Activated CD4-positive, alpha-beta T cell treated with anti-CD3 and anti-CD28 coated beads for 1 hour (primary cell): ENCODE measurements around the gene RBM47.
"Not testable (repeated sequence)": the region's sequence is repeated elsewhere in the genome, so short reads cannot be mapped to it uniquely, and the experiment has no call there.

Experiments
- DNase-seq: peaks from one replicate; pipeline ENCODE4 v3.0.0-alpha.2; 2020

The RBM47 gene

GRCh38 chr4:40481977-40482376 lies 147.7 kb downstream of the RBM47 start:
- no peak for DNase-seq

- no peak for DNase-seq
Measured at GRCh38 chr4:40480291-40480690, 149.4 kb downstream of the RBM47 start.

- no peak for DNase-seq
Measured at GRCh38 chr4:40479378-40479777, 150.3 kb downstream of the RBM47 start.

- DNase-seq = no peak
Measured at GRCh38 chr4:40475609-40476008, 154.1 kb downstream of the RBM47 start.

GRCh38 chr4:40473578-40474388 lies 155.9 kb downstream of the RBM47 start:
- no peak for DNase-seq

- no peak for DNase-seq
Measured at GRCh38 chr4:40471923-40472322, 157.7 kb downstream of the RBM47 start.

GRCh38 chr4:40466789-40467188 lies 162.9 kb downstream of the RBM47 start:
- no peak for DNase-seq

GRCh38 chr4:40462326-40462725 lies 167.3 kb downstream of the RBM47 start:
- DNase-seq = no peak

- no peak for DNase-seq
Measured at GRCh38 chr4:40461879-40462278, 167.8 kb downstream of the RBM47 start.

- DNase-seq = no peak
Measured at GRCh38 chr4:40461062-40461461, 168.6 kb downstream of the RBM47 start.

GRCh38 chr4:40458683-40459082 lies 171.0 kb downstream of the RBM47 start:
- no peak for DNase-seq

- no peak for DNase-seq
Measured at GRCh38 chr4:40458109-40458508, 171.6 kb downstream of the RBM47 start.

GRCh38 chr4:40455340-40455902 lies 174.2 kb downstream of the RBM47 start:
- no peak for DNase-seq

- DNase-seq = no peak
Measured at GRCh38 chr4:40454816-40455215, 174.8 kb downstream of the RBM47 start.

- no peak for DNase-seq
Measured at GRCh38 chr4:40453912-40454311, 175.8 kb downstream of the RBM47 start.

- no peak for DNase-seq
Measured at GRCh38 chr4:40448875-40449274, 180.8 kb downstream of the RBM47 start.

GRCh38 chr4:40446839-40447238 lies 182.8 kb downstream of the RBM47 start:
- no peak for DNase-seq

- not testable (repeated sequence) for DNase-seq
Measured at GRCh38 chr4:40446261-40446750, 183.4 kb downstream of the RBM47 start.

GRCh38 chr4:40445671-40446070 lies 184.0 kb downstream of the RBM47 start:
- no peak for DNase-seq

- no peak for DNase-seq
Measured at GRCh38 chr4:40441430-40441829, 188.2 kb downstream of the RBM47 start.

GRCh38 chr4:40439519-40439918 lies 190.1 kb downstream of the RBM47 start:
- DNase-seq = no peak

- no peak for DNase-seq
Measured at GRCh38 chr4:40438384-40439026, 191.2 kb downstream of the RBM47 start.

- no peak for DNase-seq
Measured at GRCh38 chr4:40437741-40438383, 191.8 kb downstream of the RBM47 start.
